Hepatocyte (in vitro differentiated cells): ENCODE measurements around the gene LRBA.

Source experiments
- CTCF ChIP-seq: fragments of 200-600 bp; sonication (generic); IDR thresholded peaks from 2 replicates; pipeline ENCODE4 v1.5.1; 2016; ENCODE audit warnings: antibody characterized with exemption, mild to moderate bottlenecking; ENCODE audit not compliant: poor library complexity
- EZH2 ChIP-seq: fragments of 200-600 bp; sonication (generic); IDR thresholded peaks from 2 replicates; pipeline ENCODE4 v1.6.1; 2016; ENCODE audit warnings: antibody characterized with exemption, mild to moderate bottlenecking, borderline replicate concordance
- EZH2phosphoT487 ChIP-seq: fragments of 200-600 bp; sonication (generic); IDR thresholded peaks from one replicate; pipeline ENCODE4 v1.6.1; 2018; ENCODE audit warnings: antibody characterized with exemption, mild to moderate bottlenecking, low read depth, moderate library complexity; ENCODE audit not compliant: unreplicated experiment, severe bottlenecking

GRCh38 chr4:150315691-150316090 lies 699.4 kb downstream of the LRBA start:
- TF ChIP-seq CTCF = no peak
- no peak for TF ChIP-seq EZH2phosphoT487
- no peak for TF ChIP-seq EZH2
